RWPE1 (cell line): ENCODE measurements around the gene ZCCHC24.

ENCODE experiments used
- CTCF ChIA-PET: fragments of 350-600 bp; sonication (Branson Sonifier 250); formaldehyde crosslinking; extraction: SDS; loops from one replicate; lab custom pipeline; 2021; lab: Yijun Ruan, JAX
- POLR2A ChIA-PET: fragments of 400-600 bp; formaldehyde crosslinking; extraction: SDS; loops from one replicate; lab custom pipeline; 2020; ENCODE audit warnings: antibody characterized with exemption; ENCODE audit not compliant: low non-redundant PET; lab: Yijun Ruan, JAX
- DNase-seq: peaks from one replicate; pipeline ENCODE4 v3.0.0; 2012; ENCODE audit warnings: low spot score
- H3K27ac ChIP-seq: fragments of 450-650 bp; 2 replicates; pipeline ENCODE4 v1.5.1; 2017
- CTCF ChIP-seq: fragments of 450-650 bp; conservative IDR thresholded peaks from 2 replicates; pipeline ENCODE4 v1.5.1; 2017; ENCODE audit warnings: low read depth, mild to moderate bottlenecking

ZCCHC24 gene

GRCh38 chr10:79444199-79445119 is 965 bp downstream of the ZCCHC24 start:
- POLR2A ChIA-PET = no interaction called here
- CTCF ChIA-PET = interaction anchor here (0.6 kb wide), 2 partner anchors 603 to 997 kb away, joined by 3 read pairs; no protein-coding TSS in a partner anchor

GRCh38 chr10:79443338-79444198 is 1.9 kb downstream of the ZCCHC24 start:
- no peak for DNase-seq
- peak overlapping the region; percentile 76 for H3K27ac ChIP-seq
- ChIA-PET POLR2A (no interaction called here), CTCF (interaction anchor here (0.6 kb wide), 1 partner anchor 74 kb away, joined by 3 read pairs; no protein-coding TSS in a partner anchor)
- TF ChIP-seq CTCF = no peak

More at GRCh38 chr10:79444199-79445119, 965 bp downstream of the ZCCHC24 start:
- no peak for TF ChIP-seq CTCF
- peak; percentile 50 for DNase-seq
- H3K27ac ChIP-seq = peak overlapping the region; percentile 76

GRCh38 chr10:79442171-79443040 is 3.0 kb downstream of the ZCCHC24 start:
- no peak overlapping the region for H3K27ac ChIP-seq
- CTCF ChIA-PET = no interaction called here
- no peak for DNase-seq
- POLR2A ChIA-PET = no interaction called here
- TF ChIP-seq CTCF = no peak

- CTCF ChIA-PET = interaction anchor here (0.6 kb wide), 1 partner anchor 49 kb away, joined by 3 read pairs; no protein-coding TSS in a partner anchor
- POLR2A ChIA-PET = no interaction called here
- DNase-seq = no peak
- H3K27ac ChIP-seq = no peak overlapping the region
- TF ChIP-seq CTCF = no peak
These were observed 4.0 kb downstream of the ZCCHC24 start for GRCh38 chr10:79441433-79441832.

- H3K27ac ChIP-seq = peak overlapping the region; percentile 58
- no peak for TF ChIP-seq CTCF
- no peak for DNase-seq
- ChIA-PET POLR2A (no interaction called here), CTCF (no interaction called here)
These were observed 5.1 kb downstream of the ZCCHC24 start for GRCh38 chr10:79440281-79440680.
